HG03097 (cell line): ENCODE results near the gene TMEM259.

Source experiments
- ATAC-seq: cut with Tn5 transposase; IDR thresholded peaks from one replicate; pipeline ENCODE4 v1.9.1; 2021; ENCODE audit not compliant: unreplicated experiment, low FRiP score

TMEM259 gene

GRCh38 chr19:1020868-1021425 lies at the start of gene TMEM259:
TSS of gene TMEM259 (minus strand) at chr19:1021123. CDS start at chr19:1020996, 127 bp downstream.
- peak; percentile 84 for ATAC-seq

GRCh38 chr19:1070576-1070930 lies 49.6 kb upstream of the TMEM259 start:
- ATAC-seq: no peak

GRCh38 chr19:1069009-1069779 lies 48.3 kb upstream of the TMEM259 start:
- ATAC-seq: no peak

DNA sequence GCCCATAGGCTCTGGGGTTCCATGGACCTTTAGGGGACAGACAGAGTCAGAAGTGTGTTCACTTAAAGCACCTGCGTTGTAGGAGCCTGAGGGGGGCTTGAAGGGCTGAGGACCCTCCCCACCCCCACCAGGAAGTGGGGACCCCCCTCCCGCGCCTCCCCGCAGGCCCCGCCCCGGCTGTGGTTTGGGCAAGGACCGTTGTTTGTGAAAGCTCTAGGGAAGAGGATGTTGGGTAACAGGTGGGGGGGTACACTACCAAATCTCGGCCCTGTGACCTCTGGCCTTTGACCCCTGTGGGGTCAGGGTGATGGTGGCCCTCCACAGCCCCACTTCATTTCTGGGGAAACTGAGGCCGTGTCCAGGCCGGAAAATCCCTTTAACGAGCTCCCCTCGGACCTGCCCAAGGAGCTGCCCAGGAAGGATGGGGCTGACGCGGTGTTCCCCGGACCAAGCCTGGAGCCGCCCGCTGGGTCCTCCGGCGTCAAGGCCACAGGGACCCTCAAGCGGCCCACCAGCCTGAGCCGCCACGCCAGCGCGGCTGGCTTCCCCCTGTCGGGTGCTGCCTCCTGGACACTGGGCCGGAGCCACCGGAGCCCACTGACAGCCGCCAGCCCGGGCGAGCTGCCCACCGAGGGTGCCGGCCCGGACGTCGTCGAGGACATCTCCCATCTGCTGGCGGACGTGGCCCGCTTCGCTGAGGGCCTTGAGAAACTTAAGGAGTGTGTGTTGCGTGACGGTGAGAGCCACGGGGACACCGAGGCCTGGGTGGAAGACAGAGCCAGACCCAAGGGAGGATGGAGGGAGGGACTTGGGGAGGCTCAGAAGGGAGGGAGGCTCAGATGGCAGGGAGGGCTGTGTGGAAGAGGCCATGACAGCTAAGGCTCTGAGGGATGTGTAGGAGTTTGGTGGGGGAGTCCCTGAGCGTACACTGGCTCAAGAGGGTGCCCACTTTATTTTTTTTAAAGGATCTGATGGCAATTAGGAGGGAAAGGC lies 47.4 kb upstream of the TMEM259 start:
- no peak for ATAC-seq

- no peak for ATAC-seq
These were observed 46.5 kb upstream of the TMEM259 start for GRCh38 chr19:1067341-1067957.

DNA sequence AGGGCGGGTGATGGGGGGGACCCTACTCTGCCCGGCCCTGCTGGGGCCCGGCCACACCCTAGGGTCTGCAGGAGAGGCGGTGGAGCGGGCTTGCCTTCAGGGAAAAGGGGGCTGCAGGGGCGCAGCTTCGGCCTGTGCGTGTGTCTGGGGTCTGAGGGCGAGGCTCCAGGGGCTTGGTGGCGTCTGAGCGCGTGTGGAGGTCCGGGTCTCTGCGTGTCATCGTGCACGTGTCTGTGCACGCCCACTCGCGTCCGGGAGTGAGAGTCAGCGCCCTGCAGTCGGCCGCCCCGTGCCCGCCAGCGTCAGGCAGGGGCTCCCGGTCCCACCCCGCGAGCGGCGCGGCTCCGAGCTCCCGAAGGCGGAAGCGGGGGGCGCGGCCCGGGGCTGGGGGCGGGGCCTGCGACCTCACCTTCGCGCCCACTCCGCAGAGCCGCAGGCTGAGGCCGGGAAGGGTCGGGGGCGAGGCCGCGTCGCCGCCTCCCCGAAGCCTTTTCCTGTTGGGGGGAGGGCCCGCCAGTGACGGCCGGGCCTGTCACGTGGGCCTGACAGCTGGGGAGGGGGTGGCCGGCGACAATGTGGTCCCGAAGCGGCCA lies 45.9 kb upstream of the TMEM259 start, which contains the start of gene ARHGAP45:
TSS of gene ARHGAP45 (plus strand) at position 420 of the 593 bp plus-strand sequence. CDS start 239 bp downstream, outside the sequence.
- no peak for ATAC-seq

- ATAC-seq: no peak
These were observed 45.4 kb upstream of the TMEM259 start for GRCh38 chr19:1066251-1066747.

- no peak for ATAC-seq
These were observed 44.7 kb upstream of the TMEM259 start for GRCh38 chr19:1065606-1066109.

GRCh38 chr19:1064661-1065605 lies 44.0 kb upstream of the TMEM259 start:
- ATAC-seq: no peak

DNA sequence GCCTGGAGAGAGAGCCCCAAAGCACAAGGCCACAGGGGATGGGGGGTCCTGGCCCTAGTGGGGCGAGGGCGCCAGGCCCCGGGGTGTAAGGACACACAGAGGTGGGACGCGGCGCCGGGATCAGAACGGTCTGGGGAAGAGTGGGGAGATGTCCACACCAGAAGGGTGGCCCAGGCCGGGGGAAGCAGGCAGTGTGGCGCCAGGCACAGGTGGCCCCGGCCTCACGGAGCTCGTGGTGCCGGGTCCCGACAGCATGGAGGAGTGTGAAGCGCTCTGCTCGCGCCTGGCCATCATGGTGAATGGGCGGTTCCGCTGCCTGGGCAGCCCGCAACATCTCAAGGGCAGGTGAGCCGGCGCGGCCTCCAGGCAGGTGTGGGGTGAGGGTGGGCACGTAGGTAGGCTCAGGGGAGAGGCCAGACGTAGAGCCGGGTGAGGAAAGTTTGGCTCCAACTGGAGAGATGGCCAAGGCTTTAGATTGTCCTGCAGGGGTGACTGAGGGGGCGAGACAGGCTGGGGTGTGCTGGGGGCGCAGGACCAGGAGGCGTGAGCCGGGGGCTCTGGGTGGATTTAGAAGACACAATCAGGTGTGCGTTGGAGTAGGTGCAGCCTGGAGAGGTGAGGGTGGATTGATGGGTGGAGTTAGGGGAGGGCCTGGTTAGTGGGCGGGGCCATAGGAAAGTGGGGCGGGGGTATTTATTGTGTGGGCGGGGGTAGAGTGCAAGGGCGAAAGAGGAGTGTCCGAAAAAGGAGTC lies 43.2 kb upstream of the TMEM259 start:
- no peak for ATAC-seq

DNA sequence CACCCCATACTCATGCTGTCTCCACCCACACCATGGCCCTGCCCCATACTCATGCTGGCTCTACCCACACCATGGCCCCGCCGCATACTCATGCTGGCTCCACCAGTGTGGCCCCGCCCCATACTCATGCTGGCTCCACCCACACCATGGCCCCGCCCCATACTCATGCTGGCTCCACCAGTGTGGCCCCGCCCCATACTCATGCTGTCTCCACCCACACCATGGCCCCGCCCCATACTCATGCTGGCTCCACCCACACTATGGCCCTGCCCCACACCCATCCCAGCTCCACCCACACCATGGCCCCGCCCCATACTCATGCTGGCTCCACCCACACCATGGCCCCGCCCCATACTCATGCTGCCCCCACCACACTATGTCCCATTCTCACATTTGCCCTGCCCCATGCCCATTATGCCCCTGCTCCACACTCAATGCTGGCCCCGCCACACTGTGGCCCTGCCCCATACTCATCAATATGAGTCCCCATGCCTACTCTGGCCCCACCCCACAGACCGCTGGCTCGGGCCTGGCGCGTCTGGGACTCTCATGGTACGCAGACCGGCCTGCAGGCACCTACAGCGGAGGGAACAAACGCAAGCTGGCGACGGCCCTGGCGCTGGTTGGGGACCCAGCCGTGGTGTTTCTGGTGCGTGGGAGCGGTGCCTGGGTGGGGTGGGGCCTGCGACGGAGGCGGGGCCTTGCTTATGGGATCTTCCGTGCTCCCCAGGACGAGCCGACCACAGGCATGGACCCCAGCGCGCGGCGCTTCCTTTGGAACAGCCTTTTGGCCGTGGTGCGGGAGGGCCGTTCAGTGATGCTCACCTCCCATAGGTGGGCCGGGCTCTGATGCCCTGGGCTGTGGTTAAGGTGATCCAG lies 42.3 kb upstream of the TMEM259 start:
- no peak for ATAC-seq

- no peak for ATAC-seq
These were observed 41.6 kb upstream of the TMEM259 start for GRCh38 chr19:1062387-1063029.

- ATAC-seq: no peak
These were observed 41.1 kb upstream of the TMEM259 start for GRCh38 chr19:1061987-1062386.

- no peak for ATAC-seq
These were observed 39.8 kb upstream of the TMEM259 start for GRCh38 chr19:1060689-1061088.

GRCh38 chr19:1058112-1058511 lies 37.2 kb upstream of the TMEM259 start:
- no peak for ATAC-seq

DNA sequence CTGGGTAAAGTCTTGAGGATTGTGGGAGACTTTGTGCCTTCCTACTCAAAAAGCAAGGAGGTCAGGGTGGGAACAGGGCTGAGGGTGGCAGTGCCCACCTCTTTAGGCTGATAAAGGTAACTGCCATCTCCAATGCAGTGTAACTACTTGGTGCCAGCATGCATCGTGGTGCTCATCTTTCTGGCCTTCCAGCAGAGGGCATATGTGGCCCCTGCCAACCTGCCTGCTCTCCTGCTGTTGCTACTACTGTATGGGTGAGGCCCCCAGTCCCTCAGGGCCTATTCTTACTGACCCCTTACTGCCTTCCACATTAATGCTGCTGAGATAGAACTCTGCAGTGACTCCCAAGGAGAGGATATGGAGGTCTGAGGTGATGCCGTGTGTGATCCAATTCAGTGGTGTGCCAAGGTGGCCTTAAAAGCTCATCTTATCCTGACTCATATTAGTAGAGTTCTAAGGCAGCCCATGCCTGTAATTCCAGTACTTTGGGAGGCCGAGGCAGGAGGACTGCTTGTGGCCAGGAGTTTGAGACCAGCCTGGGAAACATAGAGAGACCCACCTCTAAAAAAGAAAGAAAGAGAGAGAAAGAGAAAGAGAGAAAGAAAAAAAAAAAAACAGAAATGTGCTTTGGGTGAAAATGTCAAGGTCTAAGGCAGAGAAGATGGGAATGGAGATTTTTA lies 36.4 kb upstream of the TMEM259 start:
- no peak for ATAC-seq
